Choroid plexus epithelial cell (primary cell): ENCODE results near the gene URM1.
A peak's percentile ranks its signal among the peaks of the same experiment; 100 is the strongest.
"Not testable (repeated sequence)": the region's sequence is repeated elsewhere in the genome, so short reads cannot be mapped to it uniquely, and the experiment has no call there.

Experiments
- DNase-seq: peaks from one replicate; pipeline ENCODE4 v3.0.0-alpha.2; 2010; ENCODE audit warnings: low read depth
- H3K4me3 ChIP-seq: 2 replicates; pipeline ENCODE4 v1.5.1; 2011; ENCODE audit warnings: low read depth, mild to moderate bottlenecking, control low read depth, low read length, moderate library complexity
- CTCF ChIP-seq: conservative IDR thresholded peaks from 2 replicates; pipeline ENCODE4 v1.5.1; 2011; ENCODE audit warnings: low read depth, mild to moderate bottlenecking, control low read depth, inconsistent platforms, low read length, moderate library complexity

Gene URM1

GRCh38 chr9:128416432-128417019 lies 45.4 kb downstream of the URM1 start:
- H3K4me3 ChIP-seq: no peak overlapping the region
- no peak for DNase-seq
- no peak for TF ChIP-seq CTCF

- no peak for TF ChIP-seq CTCF
- H3K4me3 ChIP-seq: peak overlapping the region; percentile 17
- DNase-seq: peak; percentile 68
These were observed 48.1 kb downstream of the URM1 start for GRCh38 chr9:128419061-128419925.

GRCh38 chr9:128420060-128420650 lies 49.0 kb downstream of the URM1 start:
- DNase-seq: peak; percentile 56
- TF ChIP-seq CTCF: peak; percentile 60
- H3K4me3 ChIP-seq: peak overlapping the region; percentile 74

- H3K4me3 ChIP-seq: peak within 1 kb of the TSS; percentile 74
- no peak for TF ChIP-seq CTCF
- DNase-seq: peak; percentile 31
These were observed 49.7 kb downstream of the URM1 start, which contains the start of gene CERCAM for GRCh38 chr9:128420651-128421481. Gene CERCAM, plus strand, starts transcription at chr9:128420857. Its CDS starts 21 bp downstream, at chr9:128420878.

GRCh38 chr9:128421482-128421996 lies 50.4 kb downstream of the URM1 start:
- no peak for DNase-seq
- no peak for TF ChIP-seq CTCF
- peak overlapping the region; percentile 74 for H3K4me3 ChIP-seq

GRCh38 chr9:128422022-128422782 lies 51.0 kb downstream of the URM1 start:
- H3K4me3 ChIP-seq: peak overlapping the region; percentile 74
- DNase-seq: not testable (repeated sequence)
